Activated CD4-positive, alpha-beta T cell treated with anti-CD3 and anti-CD28 coated beads, Interleukin-2, amount 50 U/mL, for 24 hours (primary cell): ENCODE results near the gene NAP1L1.

ENCODE experiments used
- DNase-seq, 2 donors: peaks; one replicate each; pipeline ENCODE4 v3.0.0-alpha.2; 2020; ENCODE audit warnings: low read depth in 1 of 2, low spot score in 1 of 2

NAP1L1 gene

GRCh38 chr12:76084863-76085519 lies 506 bp upstream of the NAP1L1 start:
- DNase-seq: peak; percentile 40 to 42

- no peak for DNase-seq
These were observed 1.1 kb downstream of the NAP1L1 start for GRCh38 chr12:76083246-76083903.

GRCh38 chr12:76081909-76082308 lies 2.6 kb downstream of the NAP1L1 start:
- DNase-seq: no peak

GRCh38 chr12:76080729-76081415 lies 3.6 kb downstream of the NAP1L1 start:
- no peak for DNase-seq

GRCh38 chr12:76080017-76080728 lies 4.3 kb downstream of the NAP1L1 start:
- DNase-seq: no peak

- DNase-seq: no peak
These were observed 5.7 kb downstream of the NAP1L1 start for GRCh38 chr12:76078748-76079147.

GRCh38 chr12:76075448-76075847 lies 9.0 kb downstream of the NAP1L1 start:
- no peak for DNase-seq

GRCh38 chr12:76074701-76075336 lies 9.7 kb downstream of the NAP1L1 start:
- no peak for DNase-seq

- no peak for DNase-seq
These were observed 10.9 kb downstream of the NAP1L1 start for GRCh38 chr12:76073561-76073960.

- DNase-seq: no peak
These were observed 11.9 kb downstream of the NAP1L1 start for GRCh38 chr12:76072568-76072967.

- DNase-seq: no peak
These were observed 15.1 kb downstream of the NAP1L1 start for GRCh38 chr12:76069339-76069738.

- DNase-seq: no peak
These were observed 18.6 kb downstream of the NAP1L1 start for GRCh38 chr12:76065917-76066316.

- DNase-seq: no peak
These were observed 19.6 kb downstream of the NAP1L1 start for GRCh38 chr12:76064904-76065303.

GRCh38 chr12:76060111-76060510 lies 24.4 kb downstream of the NAP1L1 start:
- DNase-seq: no peak

- no peak for DNase-seq
These were observed 27.2 kb downstream of the NAP1L1 start for GRCh38 chr12:76057326-76057725.

GRCh38 chr12:76055393-76055792 lies 29.1 kb downstream of the NAP1L1 start:
- no peak for DNase-seq

GRCh38 chr12:76049575-76050251 lies 34.8 kb downstream of the NAP1L1 start:
- no peak for DNase-seq

GRCh38 chr12:76047742-76048141 lies 36.7 kb downstream of the NAP1L1 start:
- DNase-seq: no peak

- DNase-seq: no peak
These were observed 37.4 kb downstream of the NAP1L1 start for GRCh38 chr12:76047060-76047459.

- no peak for DNase-seq
These were observed 41.1 kb downstream of the NAP1L1 start for GRCh38 chr12:76043377-76043776.

GRCh38 chr12:76042147-76042546 lies 42.3 kb downstream of the NAP1L1 start:
- DNase-seq: no peak
